Activated T-cell treated with anti-CD3 and anti-CD28 coated beads, Interleukin-2, amount 50 U/mL, for 24 hours (primary cell): ENCODE results near the gene EGFLAM.
"Not testable (repeated sequence)": the region's sequence is repeated elsewhere in the genome, so short reads cannot be mapped to it uniquely, and the experiment has no call there.

Experiments used
- DNase-seq: peaks from one replicate; pipeline ENCODE4 v3.0.0-alpha.2; 2020
- H3K27ac Mint-ChIP-seq: 2 replicates; pipeline ENCODE4 v1.8.0; 2020; ENCODE audit warnings: mild to moderate bottlenecking, mixed read lengths
- H3K27me3 Mint-ChIP-seq: 2 replicates; pipeline ENCODE4 v1.8.0; 2020; ENCODE audit warnings: mixed read lengths
- H3K36me3 Mint-ChIP-seq: 2 replicates; pipeline ENCODE4 v1.8.0; 2020; ENCODE audit warnings: low read depth, mixed read lengths
- H3K4me1 Mint-ChIP-seq: 2 replicates; pipeline ENCODE4 v1.8.0; 2020; ENCODE audit warnings: low read depth, mixed read lengths
- H3K4me3 Mint-ChIP-seq: 2 replicates; pipeline ENCODE4 v1.8.0; 2020; ENCODE audit warnings: mild to moderate bottlenecking, moderate library complexity, mixed read lengths
- H3K9me3 Mint-ChIP-seq: 2 replicates; pipeline ENCODE4 v1.8.0; 2020; ENCODE audit warnings: mixed read lengths

The EGFLAM gene

GRCh38 chr5:38329132-38329715 lies 70.9 kb downstream of the EGFLAM start:
- Mint-ChIP-seq H3K27me3 (no peaks in the 10 kb centered on the region), H3K4me3 (no peak overlapping the region), H3K27ac (no peak overlapping the region), H3K4me1 (peaks cover 1% of the 10 kb centered on the region), H3K9me3 (peaks cover 3% of the 10 kb centered on the region), H3K36me3 (no peaks in the 10 kb centered on the region)
- DNase-seq = no peak

DNA sequence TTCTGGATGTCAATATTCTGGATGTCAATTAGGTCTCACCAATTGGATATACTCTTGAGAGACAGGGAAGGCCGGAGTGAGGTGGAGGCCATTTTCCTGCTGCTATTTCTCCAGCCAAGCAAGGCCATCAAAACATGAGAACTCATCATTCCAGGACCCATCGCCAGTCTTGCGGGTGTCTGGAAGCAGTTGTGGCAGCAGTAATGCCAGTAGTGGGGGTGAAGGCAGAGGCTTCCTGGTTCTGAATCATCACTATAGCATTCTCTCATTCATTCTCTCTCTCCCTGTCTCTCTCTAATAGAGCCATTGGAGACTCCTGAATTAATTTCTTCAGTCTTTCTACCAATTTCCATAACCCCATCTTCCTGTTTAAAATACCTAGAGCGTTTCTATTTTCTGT lies 71.8 kb downstream of the EGFLAM start:
- H3K9me3 Mint-ChIP-seq = peaks cover 3% of the 10 kb centered on the region
- H3K4me3 Mint-ChIP-seq = no peak overlapping the region
- peaks cover 1% of the 10 kb centered on the region for H3K4me1 Mint-ChIP-seq
- no peak for DNase-seq
- no peaks in the 10 kb centered on the region for H3K27me3 Mint-ChIP-seq
- H3K27ac Mint-ChIP-seq = no peak overlapping the region
- no peaks in the 10 kb centered on the region for H3K36me3 Mint-ChIP-seq

DNA sequence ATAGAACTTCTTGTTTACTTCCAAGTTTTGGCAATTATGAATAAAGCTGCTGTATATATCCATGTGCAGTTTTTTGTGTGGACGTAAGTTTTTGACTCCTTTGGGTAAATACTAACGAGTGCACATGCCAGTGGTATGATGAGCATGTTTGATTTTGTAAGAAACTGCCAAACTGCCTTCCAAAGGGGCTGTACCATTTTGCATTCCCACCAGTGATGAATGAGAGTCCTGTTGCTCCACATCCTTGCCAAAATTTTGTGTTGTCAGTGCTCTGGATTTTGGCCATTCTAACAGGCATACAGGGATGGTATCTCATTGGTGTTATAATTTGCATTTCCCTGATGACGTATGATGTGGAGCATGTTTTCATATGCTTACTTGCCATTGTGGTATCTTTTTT lies 73.5 kb downstream of the EGFLAM start:
- H3K27ac Mint-ChIP-seq = no peak overlapping the region
- peaks cover 1% of the 10 kb centered on the region for H3K4me1 Mint-ChIP-seq
- no peaks in the 10 kb centered on the region for H3K36me3 Mint-ChIP-seq
- DNase-seq = no peak
- no peak overlapping the region for H3K4me3 Mint-ChIP-seq
- H3K27me3 Mint-ChIP-seq = no peaks in the 10 kb centered on the region
- peaks cover 3% of the 10 kb centered on the region for H3K9me3 Mint-ChIP-seq

GRCh38 chr5:38333181-38333580 lies 74.8 kb downstream of the EGFLAM start:
- not testable (repeated sequence) for H3K4me3 Mint-ChIP-seq, DNase-seq, H3K36me3 Mint-ChIP-seq, H3K27me3 Mint-ChIP-seq, H3K9me3 Mint-ChIP-seq, H3K4me1 Mint-ChIP-seq, H3K27ac Mint-ChIP-seq

DNA sequence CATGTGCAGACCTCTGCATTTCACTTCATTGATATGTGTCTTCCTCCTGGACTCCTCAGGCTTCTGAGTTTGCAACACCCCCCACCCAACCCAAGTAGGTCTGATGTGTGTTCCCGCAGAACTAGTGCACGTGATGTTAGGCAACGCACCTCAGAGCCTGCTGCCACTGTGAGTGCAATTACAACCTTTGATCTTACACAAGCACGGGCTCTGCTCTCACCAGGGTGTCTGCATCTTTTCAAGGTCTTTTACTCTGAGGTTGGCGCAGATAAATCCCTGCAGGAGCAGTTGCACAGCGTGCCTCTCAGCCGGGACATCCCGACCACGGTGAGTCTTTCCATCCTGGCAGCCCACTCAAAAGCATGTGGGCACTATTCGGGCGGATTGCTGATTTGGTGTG lies 80.1 kb downstream of the EGFLAM start:
- H3K9me3 Mint-ChIP-seq = no peaks in the 10 kb centered on the region
- peaks cover 8% of the 10 kb centered on the region for H3K4me1 Mint-ChIP-seq
- H3K27ac Mint-ChIP-seq = no peak overlapping the region
- DNase-seq = no peak
- peaks cover 15% of the 10 kb centered on the region for H3K27me3 Mint-ChIP-seq
- no peak overlapping the region for H3K4me3 Mint-ChIP-seq
- no peaks in the 10 kb centered on the region for H3K36me3 Mint-ChIP-seq

DNA sequence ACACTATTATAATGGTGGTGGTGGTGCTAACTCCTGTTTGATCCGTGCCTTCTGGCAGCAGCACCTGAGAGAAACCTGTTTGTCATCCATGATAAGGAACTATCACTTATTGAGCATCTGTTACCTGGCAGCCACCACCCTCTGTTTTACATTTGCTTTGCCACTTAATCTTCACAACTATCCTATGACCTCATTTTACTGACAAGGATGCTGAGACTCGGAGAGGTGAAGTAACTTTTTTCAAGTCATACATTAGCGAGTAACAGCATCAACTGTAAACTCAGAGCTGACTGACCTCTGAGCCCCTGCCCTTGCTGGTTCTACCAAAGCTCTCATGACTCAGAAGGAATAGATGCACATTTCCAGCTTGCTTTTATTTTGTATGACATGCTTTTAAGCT lies 81.1 kb downstream of the EGFLAM start:
- no peak overlapping the region for H3K4me3 Mint-ChIP-seq
- peaks cover 15% of the 10 kb centered on the region for H3K27me3 Mint-ChIP-seq
- no peaks in the 10 kb centered on the region for H3K9me3 Mint-ChIP-seq
- no peaks in the 10 kb centered on the region for H3K36me3 Mint-ChIP-seq
- no peak overlapping the region for H3K27ac Mint-ChIP-seq
- no peak for DNase-seq
- H3K4me1 Mint-ChIP-seq = peaks cover 8% of the 10 kb centered on the region

GRCh38 chr5:38341056-38341455 lies 82.7 kb downstream of the EGFLAM start:
- Mint-ChIP-seq H3K27me3 (peaks cover 21% of the 10 kb centered on the region), H3K4me3 (no peak overlapping the region), H3K9me3 (no peaks in the 10 kb centered on the region), H3K27ac (no peak overlapping the region), H3K36me3 (no peaks in the 10 kb centered on the region), H3K4me1 (peaks cover 12% of the 10 kb centered on the region)
- no peak for DNase-seq

DNA sequence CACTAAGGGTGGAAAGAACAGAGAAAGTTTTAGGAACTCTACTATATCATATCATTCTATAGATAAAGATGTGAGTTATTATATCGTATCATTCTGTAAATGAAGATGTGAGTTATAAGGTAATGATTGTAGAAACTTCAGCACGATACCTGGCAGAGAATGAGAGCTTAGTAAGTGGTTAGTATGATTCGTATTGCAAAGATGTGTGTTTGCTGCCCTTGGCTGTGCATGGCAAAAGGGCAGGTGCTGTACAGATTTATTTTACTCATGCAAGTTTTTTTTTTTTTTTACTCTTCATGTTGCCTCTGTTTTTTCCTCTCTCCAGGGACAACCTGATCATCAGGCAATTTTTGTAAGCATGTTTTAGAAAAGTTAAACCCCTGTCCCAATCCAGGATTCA lies 83.3 kb downstream of the EGFLAM start:
- H3K4me3 Mint-ChIP-seq = no peak overlapping the region
- H3K9me3 Mint-ChIP-seq = no peaks in the 10 kb centered on the region
- H3K27ac Mint-ChIP-seq = no peak overlapping the region
- no peak for DNase-seq
- H3K36me3 Mint-ChIP-seq = no peaks in the 10 kb centered on the region
- peaks cover 21% of the 10 kb centered on the region for H3K27me3 Mint-ChIP-seq
- peaks cover 12% of the 10 kb centered on the region for H3K4me1 Mint-ChIP-seq

- Mint-ChIP-seq H3K27me3 (peaks cover 21% of the 10 kb centered on the region), H3K9me3 (no peaks in the 10 kb centered on the region), H3K36me3 (no peaks in the 10 kb centered on the region), H3K27ac (no peak overlapping the region), H3K4me3 (no peak overlapping the region), H3K4me1 (peaks cover 12% of the 10 kb centered on the region)
- DNase-seq = no peak
Observed at GRCh38 chr5:38342261-38342660, 83.9 kb downstream of the EGFLAM start.

DNA sequence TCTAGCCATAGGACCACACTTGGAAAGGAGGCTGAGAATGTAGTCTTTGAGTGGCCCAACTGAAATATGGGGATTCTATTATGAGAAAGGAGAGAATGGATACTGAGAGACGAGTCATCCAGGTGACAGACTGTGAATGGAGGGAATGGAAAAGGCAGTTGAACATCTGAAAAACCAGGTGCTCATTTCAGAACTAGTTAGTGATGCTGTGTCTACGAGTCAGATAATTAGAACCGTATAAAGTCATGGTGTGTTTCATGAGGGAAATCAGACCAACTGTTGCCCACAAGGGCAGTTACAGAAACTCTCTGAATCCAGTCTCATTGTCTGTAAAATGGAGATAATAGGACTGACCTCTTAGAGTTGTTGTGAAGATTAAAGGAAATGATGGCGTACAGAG lies 86.5 kb downstream of the EGFLAM start:
- H3K4me1 Mint-ChIP-seq = peaks cover 12% of the 10 kb centered on the region
- no peak overlapping the region for H3K27ac Mint-ChIP-seq

DNA sequence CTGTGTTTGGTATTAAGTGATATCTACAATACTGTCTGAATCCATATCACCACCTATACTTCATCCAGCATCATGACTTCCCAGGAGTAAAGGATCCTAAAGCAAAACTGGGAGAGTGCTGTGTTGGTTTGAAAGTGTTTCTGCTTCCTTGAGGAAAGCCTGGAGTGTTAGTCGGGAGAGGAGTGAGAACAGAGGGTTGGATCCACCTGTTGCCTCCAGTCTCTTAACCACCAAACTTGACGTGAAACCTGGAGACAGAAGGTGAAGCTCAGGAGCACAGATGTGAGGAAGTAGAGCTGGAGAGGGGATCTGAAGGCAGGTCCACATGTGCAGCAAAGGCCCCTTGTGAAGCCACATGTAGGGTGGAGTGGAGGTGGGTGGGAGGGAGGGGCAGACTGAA lies 88.2 kb downstream of the EGFLAM start:
- H3K27me3 Mint-ChIP-seq = peaks cover 6% of the 10 kb centered on the region
- H3K27ac Mint-ChIP-seq = no peak overlapping the region
- peaks cover 18% of the 10 kb centered on the region for H3K4me1 Mint-ChIP-seq
- H3K4me3 Mint-ChIP-seq = no peak overlapping the region
- no peaks in the 10 kb centered on the region for H3K9me3 Mint-ChIP-seq
- no peak for DNase-seq
- no peaks in the 10 kb centered on the region for H3K36me3 Mint-ChIP-seq

More for the DNA sequence above, 86.5 kb downstream of the EGFLAM start:
- H3K9me3 Mint-ChIP-seq = no peaks in the 10 kb centered on the region
- no peak overlapping the region for H3K4me3 Mint-ChIP-seq
- DNase-seq = no peak
- H3K27me3 Mint-ChIP-seq = peaks cover 13% of the 10 kb centered on the region
- no peaks in the 10 kb centered on the region for H3K36me3 Mint-ChIP-seq

- Mint-ChIP-seq H3K9me3 (no peaks in the 10 kb centered on the region), H3K4me3 (no peak overlapping the region), H3K36me3 (no peaks in the 10 kb centered on the region), H3K27ac (no peak overlapping the region), H3K4me1 (peaks cover 18% of the 10 kb centered on the region), H3K27me3 (peaks cover 6% of the 10 kb centered on the region)
- no peak for DNase-seq
Observed at GRCh38 chr5:38347040-38347763, 88.8 kb downstream of the EGFLAM start.

- H3K4me1 Mint-ChIP-seq = peaks cover 18% of the 10 kb centered on the region
- DNase-seq = no peak
- H3K4me3 Mint-ChIP-seq = no peak overlapping the region
- H3K9me3 Mint-ChIP-seq = no peaks in the 10 kb centered on the region
- no peaks in the 10 kb centered on the region for H3K36me3 Mint-ChIP-seq
- H3K27me3 Mint-ChIP-seq = peaks cover 6% of the 10 kb centered on the region
- no peak overlapping the region for H3K27ac Mint-ChIP-seq
Observed at GRCh38 chr5:38347896-38348295, 89.5 kb downstream of the EGFLAM start.

- Mint-ChIP-seq H3K9me3 (no peaks in the 10 kb centered on the region), H3K4me3 (no peak overlapping the region), H3K36me3 (no peaks in the 10 kb centered on the region), H3K27me3 (peaks cover 3% of the 10 kb centered on the region), H3K4me1 (no peaks in the 10 kb centered on the region), H3K27ac (no peak overlapping the region)
- no peak for DNase-seq
Observed at GRCh38 chr5:38360323-38361061, 102.1 kb downstream of the EGFLAM start.

GRCh38 chr5:38362713-38363112 lies 104.4 kb downstream of the EGFLAM start:
- Mint-ChIP-seq H3K4me3 (no peak overlapping the region), H3K9me3 (no peaks in the 10 kb centered on the region)

More at GRCh38 chr5:38362713-38363112, 104.4 kb downstream of the EGFLAM start:
- Mint-ChIP-seq H3K27me3 (peaks cover 3% of the 10 kb centered on the region), H3K4me1 (peaks cover 6% of the 10 kb centered on the region), H3K36me3 (no peaks in the 10 kb centered on the region), H3K27ac (no peak overlapping the region)
- DNase-seq = no peak
